ENCODE results near the gene LUC7L3. TPM values are rescaled to one million over a fixed set of nuclear protein-coding genes. Genes with fewer than 3 reads are reported as not detected.

Gene LUC7L3
- total and polyA plus RNA-seq, 2 of the 13 experiments (the other 11 are each of a cell fraction or from before 2014, with no cell fraction given): 108 to 120 TPM

GRCh38 chr17:50708050-50709000, 11.1 kb upstream of the LUC7L3 start (continued):
- TF ChIP-seq UBTF (CRISPR knock-in tag; IDR thresholded peaks at IDR 0.05): peak; percentile 20; the same call in 1 of the 2 replicates
- no peak for TF ChIP-seq MIER2 (CRISPR knock-in tag; IDR thresholded peaks at IDR 0.05)
- TF ChIP-seq AHR (CRISPR knock-in tag; IDR thresholded peaks at IDR 0.05): no peak
- TF ChIP-seq FUBP1 (CRISPR knock-in tag; IDR thresholded peaks at IDR 0.05; ENCODE audit: borderline replicate concordance): no peak
- no peak for TF ChIP-seq HNRNPUL1 (IDR thresholded peaks at IDR 0.05; ENCODE audit: low read depth, low read length)
- TF ChIP-seq TBP (CRISPR knock-in tag; IDR thresholded peaks at IDR 0.05): no peak
- no peak for TF ChIP-seq ZNF570 (CRISPR knock-in tag; IDR thresholded peaks at IDR 0.05; ENCODE audit: borderline replicate concordance)
- TF ChIP-seq NKX3-1 (CRISPR knock-in tag; IDR thresholded peaks at IDR 0.05): no peak
- TF ChIP-seq ZFP36L1 (CRISPR knock-in tag; IDR thresholded peaks at IDR 0.05): 0 out of 2 replicates have a peak, but pooled peaks have one; percentile 3
- TF ChIP-seq NR2F1 (CRISPR knock-in tag; IDR thresholded peaks at IDR 0.05): 0 out of 4 replicates have a peak, but pooled peaks of 1 of the 2 experiments have one; percentile 37
- no peak for TF ChIP-seq ATF7-NPFF (CRISPR knock-in tag; IDR thresholded peaks at IDR 0.05; ENCODE audit: low read depth)
- no peak for TF ChIP-seq PHF8 (CRISPR knock-in tag; IDR thresholded peaks at IDR 0.05)
- no peak for TF ChIP-seq PRPF4 (IDR thresholded peaks at IDR 0.05; ENCODE audit: low read depth, low read length, poor library complexity, severe bottlenecking)
- TF ChIP-seq CSRNP2 (CRISPR knock-in tag; conservative IDR thresholded peaks at IDR 0.05; ENCODE audit: low read depth): no peak
- TF ChIP-seq PHF20 (CRISPR knock-in tag; IDR thresholded peaks at IDR 0.05): no peak
- no peak for TF ChIP-seq ZNF674 (CRISPR knock-in tag; IDR thresholded peaks at IDR 0.05; ENCODE audit: low read depth)
